Left renal pelvis (tissue), 4 donors: ENCODE data around the gene OPCML. TPM values are rescaled to one million over a fixed set of nuclear protein-coding genes. Genes with fewer than 3 reads are reported as not detected.

ENCODE experiments used
- DNase-seq, 4 donors: peaks; one replicate each; pipeline ENCODE4 v3.0.0-alpha.2; 2013; ENCODE audit warnings: low read depth in 4 of 4, low spot score in 3 of 4
- polyA plus RNA-seq, 4 donors: library from polyadenylated mRNA; unstranded; fragments of 120-200 nt; gene quantifications; one replicate each; pipeline ENCODE4 v1.2.1, GENCODE V29; 2013; ENCODE audit not compliant: insufficient read length in 4 of 4

The OPCML gene
- polyA plus RNA-seq, 4 donors: 10.1 to 16.1 (median 12.5) TPM

- no peak for DNase-seq
These were observed 813.3 kb downstream of the OPCML start for GRCh38 chr11:132718711-132719671.

- no peak for DNase-seq
These were observed 814.5 kb downstream of the OPCML start for GRCh38 chr11:132717824-132718223.

- DNase-seq: no peak
These were observed 816.3 kb downstream of the OPCML start for GRCh38 chr11:132716037-132716436.

- no peak for DNase-seq
These were observed 817.4 kb downstream of the OPCML start for GRCh38 chr11:132714859-132715440.

GRCh38 chr11:132712466-132712865 is 819.8 kb downstream of the OPCML start:
- no peak for DNase-seq

- peak in 2 of 4 donors; percentile 29 to 48 for DNase-seq
These were observed 827.4 kb downstream of the OPCML start for GRCh38 chr11:132704781-132705375.

- DNase-seq: no peak
These were observed 839.4 kb downstream of the OPCML start for GRCh38 chr11:132692891-132693290.

- no peak for DNase-seq
These were observed 840.3 kb downstream of the OPCML start for GRCh38 chr11:132691848-132692550.

- DNase-seq: no peak
These were observed 845.4 kb downstream of the OPCML start for GRCh38 chr11:132686886-132687285.

GRCh38 chr11:132685174-132685611 is 847.1 kb downstream of the OPCML start:
- DNase-seq: no peak

- DNase-seq: no peak
These were observed 848.7 kb downstream of the OPCML start for GRCh38 chr11:132683602-132684001.

GRCh38 chr11:132681971-132682370 is 850.3 kb downstream of the OPCML start:
- no peak for DNase-seq

GRCh38 chr11:132680584-132680983 is 851.7 kb downstream of the OPCML start:
- DNase-seq: no peak

GRCh38 chr11:132674151-132674550 is 858.1 kb downstream of the OPCML start:
- DNase-seq: no peak

GRCh38 chr11:132671851-132672370 is 860.4 kb downstream of the OPCML start:
- no peak for DNase-seq

- no peak for DNase-seq
These were observed 861.2 kb downstream of the OPCML start for GRCh38 chr11:132670921-132671675.

- no peak for DNase-seq
These were observed 862.4 kb downstream of the OPCML start for GRCh38 chr11:132669949-132670348.

- DNase-seq: no peak
These were observed 867.1 kb downstream of the OPCML start for GRCh38 chr11:132665205-132665604.

GRCh38 chr11:132658696-132659095 is 873.6 kb downstream of the OPCML start:
- DNase-seq: no peak

GRCh38 chr11:132658004-132658403 is 874.3 kb downstream of the OPCML start:
- DNase-seq: no peak
